ENCODE data around the gene ATP5PD. TPM values are rescaled to one million over a fixed set of nuclear protein-coding genes. Genes with fewer than 3 reads are reported as not detected.

Gene ATP5PD
- total and polyA plus RNA-seq, 2 of the 8 experiments (the other 6 are each of a cell fraction or from before 2014, with no cell fraction given): 335 to 407 TPM

DNA sequence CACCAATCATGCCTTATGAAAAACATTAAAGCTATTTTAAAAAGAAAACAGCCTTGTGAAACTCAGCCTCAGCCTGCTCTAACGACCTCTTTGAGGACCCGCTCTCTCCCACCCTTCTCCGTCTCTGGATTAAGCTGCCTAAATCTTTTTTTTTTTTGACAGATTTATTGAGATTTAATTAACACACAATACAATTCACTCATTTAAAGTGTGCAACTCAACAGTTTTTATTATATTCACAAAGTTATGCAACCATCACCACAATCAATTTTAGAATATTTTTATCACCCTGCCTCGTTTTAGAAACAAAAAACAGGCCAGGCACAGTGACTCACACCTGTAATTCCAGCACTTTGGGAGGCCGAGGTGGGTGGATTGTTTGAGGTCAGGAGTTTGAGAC, 50.9 kb downstream of the ATP5PD start (continued):
- TF ChIP-seq USF2 (IDR thresholded peaks at IDR 0.05; ENCODE audit: low read length): no peak
- TF ChIP-seq RFX5 (IDR thresholded peaks at IDR 0.05; ENCODE audit: borderline replicate concordance, low read depth, low read length): no peak
- TF ChIP-seq POU5F1 (IDR thresholded peaks at IDR 0.05; ENCODE audit: low read depth, low read length): no peak
- no peak for TF ChIP-seq MAX (IDR thresholded peaks at IDR 0.05)
- no peak for TF ChIP-seq CREB1 (IDR thresholded peaks at IDR 0.05)
